SIG-M5 treated with dmso at 0.1 percent for 504 hours (cell line): ENCODE results near the gene LMF2.
A peak's percentile ranks its signal among the peaks of the same experiment; 100 is the strongest.
"Not testable (repeated sequence)": the region's sequence is repeated elsewhere in the genome, so short reads cannot be mapped to it uniquely, and the experiment has no call there.

Experiments
- DNase-seq: peaks from one replicate; lab custom pipeline; 2025; ENCODE audit not compliant: unreplicated experiment; lab: John Stamatoyannopoulos, UW

The LMF2 gene

GRCh38 chr22:50524676-50525103 is 17.2 kb upstream of the LMF2 start:
- no peak for DNase-seq

- no peak for DNase-seq
These were observed 16.5 kb upstream of the LMF2 start for GRCh38 chr22:50523806-50524675.

- no peak for DNase-seq
These were observed 15.9 kb upstream of the LMF2 start for GRCh38 chr22:50523458-50523805.

- no peak for DNase-seq
These were observed 15.4 kb upstream of the LMF2 start for GRCh38 chr22:50522806-50523438.

GRCh38 chr22:50522208-50522805 is 14.8 kb upstream of the LMF2 start:
- DNase-seq = no peak

GRCh38 chr22:50521710-50522109 is 14.2 kb upstream of the LMF2 start:
- DNase-seq = no peak

GRCh38 chr22:50520826-50521453 is 13.4 kb upstream of the LMF2 start:
- no peak for DNase-seq

- DNase-seq = not testable (repeated sequence)
These were observed 12.7 kb upstream of the LMF2 start for GRCh38 chr22:50520184-50520583.

GRCh38 chr22:50519151-50519550 is 11.6 kb upstream of the LMF2 start:
- DNase-seq = no peak

GRCh38 chr22:50518606-50519005 is 11.1 kb upstream of the LMF2 start:
- DNase-seq = no peak

GRCh38 chr22:50517495-50518260 is 10.2 kb upstream of the LMF2 start:
- no peak for DNase-seq

GRCh38 chr22:50516891-50517290 is 9.4 kb upstream of the LMF2 start:
- no peak for DNase-seq

- no peak for DNase-seq
These were observed 8.6 kb upstream of the LMF2 start for GRCh38 chr22:50516068-50516467.

GRCh38 chr22:50513175-50513574 is 5.7 kb upstream of the LMF2 start:
- no peak for DNase-seq

GRCh38 chr22:50508897-50509296 is 1.4 kb upstream of the LMF2 start:
- DNase-seq = no peak

GRCh38 chr22:50507991-50508884 is 736 bp upstream of the LMF2 start, which contains the start of gene NCAPH2:
Gene NCAPH2, plus strand, starts transcription at chr22:50508224. Its CDS starts 114 bp downstream, at chr22:50508338.
- peak; percentile 88 for DNase-seq

- no peak for DNase-seq
These were observed 686 bp downstream of the LMF2 start for GRCh38 chr22:50506611-50507420.

GRCh38 chr22:50505776-50506610 is 1.5 kb downstream of the LMF2 start:
- DNase-seq = no peak
